RPMI7951 (cell line): Measurements from ENCODE around the gene SNAP29. TPM values are rescaled to one million over a fixed set of nuclear protein-coding genes. Genes with fewer than 3 reads are reported as not detected.
A peak's percentile ranks its signal among the peaks of the same experiment; 100 is the strongest.
"Not testable (repeated sequence)": the region's sequence is repeated elsewhere in the genome, so short reads cannot be mapped to it uniquely, and the experiment has no call there.

Source experiments
- DNase-seq: peaks from one replicate; pipeline ENCODE4 v3.0.0-alpha.2; 2012; ENCODE audit warnings: low read depth
- total RNA-seq: library from RNA; depleted of rRNA; stranded (reverse); fragments of >200 nt; shearing (Covaris generic); gene quantifications from 2 replicates; pipeline ENCODE4 v1.2.3, GENCODE V29; 2014; rRNA removed

SNAP29 gene
- total RNA-seq, 1 experiment from 2014 or later: 13.1 TPM

- not testable (repeated sequence) for DNase-seq
Measured at GRCh38 chr22:20930435-20930834, 71.6 kb downstream of the SNAP29 start.

- no peak for DNase-seq
Measured at GRCh38 chr22:20931126-20931654, 72.4 kb downstream of the SNAP29 start.

- DNase-seq: no peak
Measured at GRCh38 chr22:20933910-20934309, 75.1 kb downstream of the SNAP29 start.

- DNase-seq: not testable (repeated sequence)
Measured at GRCh38 chr22:20935049-20935448, 76.2 kb downstream of the SNAP29 start.

GRCh38 chr22:20935780-20936539 lies 77.2 kb downstream of the SNAP29 start:
- DNase-seq: not testable (repeated sequence)

GRCh38 chr22:20937031-20937793 lies 78.4 kb downstream of the SNAP29 start:
- no peak for DNase-seq

- DNase-seq: no peak
Measured at GRCh38 chr22:20937794-20938671, 79.2 kb downstream of the SNAP29 start.

- not testable (repeated sequence) for DNase-seq
Measured at GRCh38 chr22:20939457-20940185, 80.8 kb downstream of the SNAP29 start.

GRCh38 chr22:20940186-20940651 lies 81.4 kb downstream of the SNAP29 start:
- peak; percentile 28 for DNase-seq

Other genes starting within 250 kb of the SNAP29 start
- 0.20 and 0.48 TPM in 2 replicates for gene SERPIND1, start 84.9 kb upstream of the SNAP29 start, total RNA-seq
- gene PI4KA, start 196 bp upstream of the SNAP29 start, total RNA-seq: 17.8 and 19.4 TPM in 2 replicates
- 26.8 and 27.8 TPM in 2 replicates for gene CRKL, start 58.4 kb downstream of the SNAP29 start, total RNA-seq
- 0.39 TPM in 1 of 2 replicates, not detected in the other for gene AIFM3, start 108.2 kb downstream of the SNAP29 start, total RNA-seq
- 13.5 and 16.6 TPM in 2 replicates for gene LZTR1, start 123.3 kb downstream of the SNAP29 start, total RNA-seq
- 41.1 and 41.4 TPM in 2 replicates for gene THAP7, start 143.1 kb downstream of the SNAP29 start, total RNA-seq
- gene P2RX6, start 156.2 kb downstream of the SNAP29 start, total RNA-seq: 7.8 and 10.6 TPM in 2 replicates
- not detected in 2 replicates for gene SLC7A4, start 173.6 kb downstream of the SNAP29 start, total RNA-seq
- gene LRRC74B, start 186.9 kb downstream of the SNAP29 start, total RNA-seq: under 0.01 TPM in 1 of 2 replicates, not detected in the other